ENCODE results near the gene KSR2. TPM values are rescaled to one million over a fixed set of nuclear protein-coding genes. Genes with fewer than 3 reads are reported as not detected.
"Not testable (repeated sequence)": the region's sequence is repeated elsewhere in the genome, so short reads cannot be mapped to it uniquely, and the experiment has no call there.

Gene KSR2
- total RNA-seq, 2 experiments from 2014 or later: not detected

- Mint-ChIP-seq H3K4me3 (no peak overlapping the region), H3K4me1 (no peaks in the 10 kb centered on the region), H3K36me3 (no peaks in the 10 kb centered on the region), H3K9me3 (peaks cover 11% of the 10 kb centered on the region), H3K27me3 (no peaks in the 10 kb centered on the region), H3K27ac (no peak overlapping the region)
- DNase-seq: no peak
Measured at GRCh38 chr12:117762143-117762542, 206.6 kb downstream of the KSR2 start.

DNA sequence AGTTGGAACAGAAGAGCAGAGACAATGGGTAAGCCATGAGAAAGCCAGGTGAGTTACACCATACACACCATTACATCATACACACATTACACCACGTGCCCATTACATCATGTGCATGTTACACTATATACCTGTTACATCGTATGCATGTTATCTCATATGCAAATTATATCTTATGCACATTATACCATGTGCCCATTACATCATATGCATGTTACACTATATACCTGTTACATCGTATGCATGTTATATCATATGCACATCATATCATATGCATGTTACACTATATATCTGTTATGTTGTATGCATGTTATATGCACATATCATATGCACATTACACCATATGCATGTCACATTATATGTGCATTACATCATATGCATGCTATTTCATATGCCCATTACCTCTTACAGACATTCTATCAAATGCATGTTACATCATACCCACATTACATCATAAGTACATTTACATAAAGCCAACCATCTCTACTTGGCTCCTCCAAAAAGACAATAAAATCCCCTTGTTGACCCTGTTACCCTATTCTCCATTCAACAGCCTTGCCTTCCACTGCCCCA lies 207.2 kb downstream of the KSR2 start:
- Mint-ChIP-seq H3K4me3 (no peak overlapping the region), H3K4me1 (no peaks in the 10 kb centered on the region), H3K27me3 (no peaks in the 10 kb centered on the region), H3K27ac (no peak overlapping the region), H3K9me3 (peaks cover 11% of the 10 kb centered on the region), H3K36me3 (no peaks in the 10 kb centered on the region)
- no peak for DNase-seq

GRCh38 chr12:117760990-117761389 lies 207.8 kb downstream of the KSR2 start:
- no peaks in the 10 kb centered on the region for H3K36me3 Mint-ChIP-seq
- DNase-seq: no peak
- peaks cover 5% of the 10 kb centered on the region for H3K9me3 Mint-ChIP-seq
- H3K4me3 Mint-ChIP-seq: no peak overlapping the region
- no peaks in the 10 kb centered on the region for H3K27me3 Mint-ChIP-seq
- H3K27ac Mint-ChIP-seq: no peak overlapping the region
- H3K4me1 Mint-ChIP-seq: no peaks in the 10 kb centered on the region

DNA sequence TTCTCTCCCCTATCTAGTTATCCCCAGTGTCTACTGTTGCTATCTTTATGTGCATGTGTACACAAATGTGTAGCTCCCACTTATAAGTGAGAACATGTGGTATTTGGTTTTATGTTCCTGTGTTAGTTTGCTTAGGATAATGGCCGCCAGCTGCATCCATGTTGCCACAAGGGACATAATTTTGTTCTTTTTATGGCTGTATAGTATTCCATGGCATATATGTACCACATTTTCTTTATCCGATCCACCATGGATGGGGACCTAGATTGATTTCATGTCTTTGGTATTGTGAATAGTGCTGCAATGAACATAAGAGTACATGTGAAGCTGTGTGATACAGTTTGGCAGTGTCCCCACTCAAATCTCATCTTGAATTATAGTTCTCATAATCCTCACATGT lies 218.1 kb downstream of the KSR2 start:
- Mint-ChIP-seq H3K27me3 (no peaks in the 10 kb centered on the region), H3K4me3 (no peak overlapping the region), H3K4me1 (no peaks in the 10 kb centered on the region), H3K27ac (no peak overlapping the region), H3K36me3 (no peaks in the 10 kb centered on the region), H3K9me3 (peaks cover 7% of the 10 kb centered on the region)
- no peak for DNase-seq

GRCh38 chr12:117749431-117749830 lies 219.4 kb downstream of the KSR2 start:
- H3K27ac Mint-ChIP-seq: no peak overlapping the region
- H3K27me3 Mint-ChIP-seq: no peaks in the 10 kb centered on the region

GRCh38 chr12:117746358-117746757 lies 222.4 kb downstream of the KSR2 start:
- not testable (repeated sequence) for DNase-seq, H3K4me1 Mint-ChIP-seq, H3K4me3 Mint-ChIP-seq, H3K36me3 Mint-ChIP-seq, H3K27me3 Mint-ChIP-seq, H3K9me3 Mint-ChIP-seq, H3K27ac Mint-ChIP-seq

More at GRCh38 chr12:117749431-117749830, 219.4 kb downstream of the KSR2 start:
- no peak for DNase-seq
- no peak overlapping the region for H3K4me3 Mint-ChIP-seq
- H3K9me3 Mint-ChIP-seq: peaks cover 9% of the 10 kb centered on the region
- H3K36me3 Mint-ChIP-seq: no peaks in the 10 kb centered on the region
- no peaks in the 10 kb centered on the region for H3K4me1 Mint-ChIP-seq

GRCh38 chr12:117744418-117744817 lies 224.4 kb downstream of the KSR2 start:
- H3K27me3 Mint-ChIP-seq: no peaks in the 10 kb centered on the region
- H3K4me3 Mint-ChIP-seq: no peak overlapping the region
- no peak overlapping the region for H3K27ac Mint-ChIP-seq
- DNase-seq: no peak
- H3K36me3 Mint-ChIP-seq: no peaks in the 10 kb centered on the region
- H3K4me1 Mint-ChIP-seq: no peaks in the 10 kb centered on the region
- H3K9me3 Mint-ChIP-seq: peaks cover 4% of the 10 kb centered on the region

DNA sequence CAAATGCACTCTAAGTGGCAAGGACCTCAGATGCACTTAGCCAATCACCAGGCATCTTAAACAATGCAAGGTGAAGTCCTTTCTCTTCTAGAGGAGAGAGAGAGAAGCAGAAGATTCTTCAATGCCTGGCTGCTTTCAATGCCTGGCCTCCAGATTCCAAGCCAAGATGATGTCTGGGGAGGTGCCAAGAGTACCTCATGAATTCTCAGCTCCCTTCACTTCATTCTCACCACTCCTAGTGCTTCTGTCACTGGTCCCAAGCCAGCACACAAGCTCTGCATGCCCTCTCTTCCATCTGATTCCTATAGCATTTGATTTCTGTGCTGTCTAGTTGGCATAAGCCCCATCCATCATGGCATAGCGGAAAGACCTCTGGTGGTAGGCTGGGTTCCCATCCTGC lies 225.0 kb downstream of the KSR2 start:
- Mint-ChIP-seq H3K9me3 (peaks cover 4% of the 10 kb centered on the region), H3K4me3 (no peak overlapping the region), H3K4me1 (no peaks in the 10 kb centered on the region), H3K27me3 (no peaks in the 10 kb centered on the region), H3K27ac (no peak overlapping the region), H3K36me3 (no peaks in the 10 kb centered on the region)
- no peak for DNase-seq

DNA sequence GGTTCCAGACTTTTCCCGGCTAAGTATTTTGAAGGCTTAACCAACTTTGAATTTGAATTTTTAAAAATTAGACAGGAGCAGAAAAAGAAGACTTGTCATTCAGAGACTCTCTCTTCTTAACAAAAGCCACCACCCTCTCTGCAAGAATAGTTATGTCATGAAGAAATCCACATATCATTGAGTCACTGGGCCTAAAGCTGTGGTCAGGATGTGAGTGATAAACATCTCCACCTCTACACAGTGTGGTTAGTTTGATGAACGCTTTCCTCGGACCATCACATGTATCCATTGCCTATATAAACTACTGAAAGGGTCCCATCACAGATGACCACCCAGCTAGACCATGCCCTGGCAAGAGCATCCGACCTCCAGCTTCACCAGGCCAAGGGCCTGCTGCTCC lies 226.1 kb downstream of the KSR2 start:
- Mint-ChIP-seq H3K27ac (no peak overlapping the region), H3K36me3 (no peaks in the 10 kb centered on the region), H3K27me3 (no peaks in the 10 kb centered on the region), H3K4me1 (no peaks in the 10 kb centered on the region), H3K4me3 (no peak overlapping the region), H3K9me3 (peaks cover 3% of the 10 kb centered on the region)
- no peak for DNase-seq

- H3K27me3 Mint-ChIP-seq: no peaks in the 10 kb centered on the region
- H3K4me1 Mint-ChIP-seq: no peaks in the 10 kb centered on the region
- no peaks in the 10 kb centered on the region for H3K9me3 Mint-ChIP-seq
- no peak overlapping the region for H3K27ac Mint-ChIP-seq
- no peaks in the 10 kb centered on the region for H3K36me3 Mint-ChIP-seq
- H3K4me3 Mint-ChIP-seq: no peak overlapping the region
- no peak for DNase-seq
Measured at GRCh38 chr12:117738233-117738632, 230.6 kb downstream of the KSR2 start.

- DNase-seq: no peak
- H3K27ac Mint-ChIP-seq: no peak overlapping the region
- H3K9me3 Mint-ChIP-seq: peaks cover 4% of the 10 kb centered on the region
- H3K4me3 Mint-ChIP-seq: no peak overlapping the region
- H3K36me3 Mint-ChIP-seq: no peaks in the 10 kb centered on the region
- H3K27me3 Mint-ChIP-seq: no peaks in the 10 kb centered on the region
- H3K4me1 Mint-ChIP-seq: no peaks in the 10 kb centered on the region
Measured at GRCh38 chr12:117733549-117733805, 235.3 kb downstream of the KSR2 start.

DNA sequence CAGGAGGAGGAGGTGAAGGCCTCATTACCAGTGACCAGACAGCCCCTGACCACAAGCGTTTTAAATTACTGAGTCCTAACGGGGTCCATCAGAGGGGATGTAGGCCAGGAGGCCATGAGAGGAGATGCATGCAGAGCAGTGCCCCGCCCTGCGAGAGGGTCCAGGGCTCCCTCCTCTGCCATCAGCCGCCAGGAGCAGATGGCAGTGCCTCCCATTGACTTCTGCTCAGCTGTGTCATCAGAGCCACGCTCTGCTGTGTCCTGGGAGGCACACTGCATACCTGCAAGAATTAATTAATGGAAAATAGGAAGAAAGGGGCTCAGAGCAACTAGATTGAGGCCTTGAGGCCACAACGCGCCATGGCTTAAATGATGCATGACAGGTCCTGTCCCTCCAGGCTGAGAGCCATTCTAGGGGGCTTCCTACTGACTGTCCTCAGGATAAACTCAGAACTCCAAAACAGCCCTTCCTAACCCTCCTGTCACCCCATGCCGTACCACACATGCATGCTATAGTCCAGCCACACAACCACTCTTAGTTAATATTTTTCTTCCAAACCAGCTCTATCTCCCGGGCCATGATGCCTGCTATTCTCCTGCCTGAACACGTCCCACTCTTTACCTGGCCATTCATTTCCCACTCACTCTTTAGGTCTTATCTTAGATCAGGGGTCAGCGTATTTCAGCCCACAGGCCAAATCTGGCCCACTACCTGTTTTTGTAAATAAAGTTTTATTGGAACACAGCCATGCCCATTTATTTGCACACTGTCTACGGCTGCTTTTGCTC lies 235.8 kb downstream of the KSR2 start:
- no peaks in the 10 kb centered on the region for H3K36me3 Mint-ChIP-seq
- no peak for DNase-seq
- H3K4me3 Mint-ChIP-seq: no peak overlapping the region
- no peaks in the 10 kb centered on the region for H3K27me3 Mint-ChIP-seq
- H3K27ac Mint-ChIP-seq: no peak overlapping the region
- H3K9me3 Mint-ChIP-seq: peaks cover 4% of the 10 kb centered on the region
- H3K4me1 Mint-ChIP-seq: no peaks in the 10 kb centered on the region

DNA sequence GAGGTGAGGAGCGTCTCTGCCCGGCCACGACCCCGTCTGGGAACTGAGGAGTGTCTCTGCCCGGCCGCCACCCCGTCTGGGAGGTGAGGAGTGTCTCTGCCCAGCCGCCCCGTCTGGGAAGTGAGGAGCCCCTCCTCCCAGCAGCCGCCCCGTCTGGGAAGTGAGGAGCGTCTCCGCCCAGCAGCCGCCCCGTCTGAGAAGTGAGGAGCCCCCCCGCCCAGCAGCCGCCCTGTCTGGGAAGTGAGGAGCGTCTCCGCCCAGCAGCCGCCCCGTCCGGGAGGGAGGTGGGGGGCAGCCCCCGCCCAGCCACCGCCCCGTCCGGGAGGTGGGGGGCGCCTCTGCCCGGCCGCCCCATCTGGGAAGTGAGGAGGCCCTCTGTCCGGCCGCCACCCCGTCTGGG lies 237.7 kb downstream of the KSR2 start:
- not testable (repeated sequence) for H3K36me3 Mint-ChIP-seq, H3K4me1 Mint-ChIP-seq, H3K27ac Mint-ChIP-seq, DNase-seq, H3K4me3 Mint-ChIP-seq, H3K9me3 Mint-ChIP-seq, H3K27me3 Mint-ChIP-seq

- H3K9me3 Mint-ChIP-seq: peaks cover 4% of the 10 kb centered on the region
- H3K27ac Mint-ChIP-seq: no peak overlapping the region
- DNase-seq: no peak
- no peaks in the 10 kb centered on the region for H3K36me3 Mint-ChIP-seq
- H3K27me3 Mint-ChIP-seq: no peaks in the 10 kb centered on the region
- H3K4me3 Mint-ChIP-seq: no peak overlapping the region
- H3K4me1 Mint-ChIP-seq: no peaks in the 10 kb centered on the region
Measured at GRCh38 chr12:117727301-117727700, 241.5 kb downstream of the KSR2 start.

DNA sequence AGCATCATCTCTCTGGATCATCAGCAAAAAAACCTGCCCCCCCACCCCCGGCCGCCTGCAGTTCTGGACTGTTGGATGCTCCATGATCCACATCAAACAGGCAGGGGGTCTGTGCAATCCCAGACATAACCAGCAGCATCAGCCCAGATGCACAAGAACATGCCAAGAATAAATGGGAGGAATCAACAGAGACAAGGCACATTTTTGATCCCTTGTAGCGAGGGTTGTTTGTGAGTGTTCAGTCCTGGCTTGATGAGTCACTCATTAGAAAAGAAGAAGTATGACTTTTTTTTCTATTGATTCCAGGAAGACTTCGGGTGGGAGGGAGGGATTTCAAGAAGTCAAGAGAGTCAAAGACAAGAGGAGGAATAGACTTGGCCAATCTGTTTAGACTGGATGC lies 244.2 kb downstream of the KSR2 start:
- DNase-seq: no peak
- Mint-ChIP-seq H3K36me3 (no peaks in the 10 kb centered on the region), H3K4me1 (no peaks in the 10 kb centered on the region), H3K27ac (no peak overlapping the region), H3K9me3 (no peaks in the 10 kb centered on the region), H3K4me3 (no peak overlapping the region), H3K27me3 (no peaks in the 10 kb centered on the region)

- Mint-ChIP-seq H3K27me3 (no peaks in the 10 kb centered on the region), H3K36me3 (no peaks in the 10 kb centered on the region), H3K27ac (no peak overlapping the region), H3K4me1 (no peaks in the 10 kb centered on the region), H3K9me3 (peaks cover 1% of the 10 kb centered on the region), H3K4me3 (no peak overlapping the region)
- no peak for DNase-seq
Measured at GRCh38 chr12:117718559-117718958, 250.2 kb downstream of the KSR2 start.

Measured in activated naive CD8-positive, alpha-beta T cell treated with anti-CD3 and anti-CD28 coated beads for 36 hours (primary cell).